ENCODE data around the gene ZNF544.
"Not testable (repeated sequence)": the region's sequence is repeated elsewhere in the genome, so short reads cannot be mapped to it uniquely, and the experiment has no call there.

ZNF544 gene

GRCh38 chr19:58305932-58306323 lies 77.2 kb downstream of the ZNF544 start:
- DNase-seq, result no peak

- DNase-seq, result no peak
Observed at GRCh38 chr19:58307736-58308135, 79.0 kb downstream of the ZNF544 start.

- DNase-seq, result not testable (repeated sequence)
Observed at GRCh38 chr19:58310685-58311084, 82.0 kb downstream of the ZNF544 start.

- DNase-seq, result no peak
Observed at GRCh38 chr19:58311345-58311865, 82.7 kb downstream of the ZNF544 start.

Measured in activated CD8-positive, alpha-beta memory T cell treated with anti-CD3 and anti-CD28 coated beads, Interleukin-2, amount 50 U/mL, for 4 hours (primary cell).